KOPT-K1 (cell line): ENCODE data around the gene TMEM132C.

ENCODE experiments used
- H3K27ac ChIP-seq: fragments of 200-600 bp; sonication (generic); 2 replicates; pipeline ENCODE4 v1.5.1; 2016; ENCODE audit warnings: antibody characterized with exemption, mild to moderate bottlenecking, low read depth, low read length; ENCODE audit not compliant: poor library complexity, severe bottlenecking
- H3K36me3 ChIP-seq: fragments of 200-600 bp; sonication (generic); 2 replicates; pipeline ENCODE4 v1.5.1; 2017; ENCODE audit warnings: antibody characterized with exemption, mild to moderate bottlenecking, low read length, moderate library complexity; ENCODE audit not compliant: insufficient read depth
- H3K9me3 ChIP-seq: fragments of 200-600 bp; sonication (generic); 2 replicates; pipeline ENCODE4 v1.5.1; 2017; ENCODE audit warnings: antibody characterized with exemption, low read length, mild to moderate bottlenecking; ENCODE audit not compliant: insufficient read depth, poor library complexity, severe bottlenecking

TMEM132C gene

GRCh38 chr12:128727461-128727860, 460.5 kb downstream of the TMEM132C start:
- Histone ChIP-seq H3K36me3 (no peaks in the 10 kb centered on the region), H3K27ac (no peak overlapping the region)

GRCh38 chr12:128727999-128728398, 461.0 kb downstream of the TMEM132C start:
- Histone ChIP-seq H3K27ac (no peak overlapping the region), H3K9me3 (no peaks in the 10 kb centered on the region), H3K36me3 (no peaks in the 10 kb centered on the region)

More at GRCh38 chr12:128727461-128727860, 460.5 kb downstream of the TMEM132C start:
- H3K9me3 ChIP-seq = no peaks in the 10 kb centered on the region

GRCh38 chr12:128729628-128730121, 462.7 kb downstream of the TMEM132C start:
- Histone ChIP-seq H3K27ac (no peak overlapping the region), H3K9me3 (no peaks in the 10 kb centered on the region)

GRCh38 chr12:128734371-128734770, 467.4 kb downstream of the TMEM132C start:
- Histone ChIP-seq H3K36me3 (no peaks in the 10 kb centered on the region), H3K27ac (no peak overlapping the region), H3K9me3 (peaks cover 9% of the 10 kb centered on the region)

More at GRCh38 chr12:128729628-128730121, 462.7 kb downstream of the TMEM132C start:
- no peaks in the 10 kb centered on the region for H3K36me3 ChIP-seq

- Histone ChIP-seq H3K36me3 (no peaks in the 10 kb centered on the region), H3K9me3 (peaks cover 14% of the 10 kb centered on the region), H3K27ac (no peak overlapping the region)
These were observed 470.5 kb downstream of the TMEM132C start for GRCh38 chr12:128737292-128737966.

GRCh38 chr12:128743916-128744315, 476.9 kb downstream of the TMEM132C start:
- H3K9me3 ChIP-seq = peaks cover 9% of the 10 kb centered on the region
- no peaks in the 10 kb centered on the region for H3K36me3 ChIP-seq
- H3K27ac ChIP-seq = no peak overlapping the region

- Histone ChIP-seq H3K9me3 (no peaks in the 10 kb centered on the region), H3K27ac (no peak overlapping the region), H3K36me3 (no peaks in the 10 kb centered on the region)
These were observed 479.1 kb downstream of the TMEM132C start for GRCh38 chr12:128745772-128746689.

- Histone ChIP-seq H3K9me3 (no peaks in the 10 kb centered on the region), H3K27ac (no peak overlapping the region), H3K36me3 (no peaks in the 10 kb centered on the region)
These were observed 480.5 kb downstream of the TMEM132C start for GRCh38 chr12:128747441-128747840.

GRCh38 chr12:128752386-128752785, 485.4 kb downstream of the TMEM132C start:
- Histone ChIP-seq H3K9me3 (no peaks in the 10 kb centered on the region), H3K27ac (no peak overlapping the region)

GRCh38 chr12:128753438-128753837, 486.5 kb downstream of the TMEM132C start:
- H3K36me3 ChIP-seq = no peaks in the 10 kb centered on the region
- H3K27ac ChIP-seq = no peak overlapping the region
- no peaks in the 10 kb centered on the region for H3K9me3 ChIP-seq

More at GRCh38 chr12:128752386-128752785, 485.4 kb downstream of the TMEM132C start:
- no peaks in the 10 kb centered on the region for H3K36me3 ChIP-seq

GRCh38 chr12:128754275-128754674, 487.3 kb downstream of the TMEM132C start:
- Histone ChIP-seq H3K27ac (no peak overlapping the region), H3K36me3 (no peaks in the 10 kb centered on the region), H3K9me3 (no peaks in the 10 kb centered on the region)

- Histone ChIP-seq H3K9me3 (no peaks in the 10 kb centered on the region), H3K36me3 (no peaks in the 10 kb centered on the region), H3K27ac (no peak overlapping the region)
These were observed 488.6 kb downstream of the TMEM132C start for GRCh38 chr12:128755566-128755965.
